ENCODE data around the gene GLRX5.
A peak's percentile ranks its signal among the peaks of the same experiment; 100 is the strongest.
"Not testable (repeated sequence)": the region's sequence is repeated elsewhere in the genome, so short reads cannot be mapped to it uniquely, and the experiment has no call there.

The GLRX5 gene

GRCh38 chr14:95561001-95561412 lies 26.2 kb downstream of the GLRX5 start:
- peak; percentile 48 to 85 (median 71) for DNase-seq

- no peak for DNase-seq
These were observed 28.2 kb downstream of the GLRX5 start for GRCh38 chr14:95562892-95563685.

- no peak for DNase-seq
These were observed 29.2 kb downstream of the GLRX5 start for GRCh38 chr14:95564060-95564459.

- DNase-seq = no peak
These were observed 34.6 kb downstream of the GLRX5 start for GRCh38 chr14:95569440-95569839.

GRCh38 chr14:95573313-95573712 lies 38.5 kb downstream of the GLRX5 start:
- no peak for DNase-seq

- DNase-seq = no peak
These were observed 41.1 kb downstream of the GLRX5 start for GRCh38 chr14:95575840-95576473.

GRCh38 chr14:95577067-95577800 lies 42.4 kb downstream of the GLRX5 start:
- DNase-seq = no peak

- DNase-seq = no peak
These were observed 43.0 kb downstream of the GLRX5 start for GRCh38 chr14:95577870-95578269.

- DNase-seq = not testable (repeated sequence)
These were observed 49.2 kb downstream of the GLRX5 start for GRCh38 chr14:95583836-95584617.

- no peak for DNase-seq
These were observed 51.2 kb downstream of the GLRX5 start for GRCh38 chr14:95585953-95586620.

- not testable (repeated sequence) for DNase-seq
These were observed 56.3 kb downstream of the GLRX5 start for GRCh38 chr14:95591182-95591581.

Measured in T-helper 1 cell (primary cell).